T47D (cell line): ENCODE measurements around the gene TOM1L2.
A peak's percentile ranks its signal among the peaks of the same experiment; 100 is the strongest.

Experiments used
- DNase-seq, 2 experiments: peaks; one replicate each; pipeline versions ENCODE4 v3.0.0 to v3.0.0-alpha.2; 2011 to 2012; ENCODE audit warnings: low read depth in 1 of 2, low spot score in 1 of 2
- JUND ChIP-seq: IDR thresholded peaks from 2 replicates; pipeline ENCODE4 v1.6.1; 2012; ENCODE audit warnings: low read depth
- in situ Hi-C: cut with HindIII; loops from 2 replicates; pipeline ENCODE4 v1.10.0; 2016; ENCODE audit warnings: low sequenced_read_pairs, low pct_unique_long_range_greater_than_20kb

The TOM1L2 gene

GRCh38 chr17:17976931-17977570 lies 4.9 kb upstream of the TOM1L2 start:
- no peak for TF ChIP-seq JUND
- in situ Hi-C loops, result no loop called here
- DNase-seq, result no peak

GRCh38 chr17:17975436-17975835 lies 3.2 kb upstream of the TOM1L2 start:
- in situ Hi-C loops, result no loop called here
- DNase-seq, result no peak

GRCh38 chr17:17972952-17973254 lies 703 bp upstream of the TOM1L2 start:
- in situ Hi-C loops, result no loop called here
- no peak for TF ChIP-seq JUND
- no peak for DNase-seq

More at GRCh38 chr17:17975436-17975835, 3.2 kb upstream of the TOM1L2 start:
- TF ChIP-seq JUND, result no peak

- in situ Hi-C loops, result no loop called here
- peak in 1 of 2 experiments; percentile 24 for DNase-seq
- TF ChIP-seq JUND, result no peak
These were observed 622 bp downstream of the TOM1L2 start for GRCh38 chr17:17971431-17972125.

GRCh38 chr17:17970699-17971430 lies 1.3 kb downstream of the TOM1L2 start:
- peak; percentile 25 to 88 for DNase-seq
- in situ Hi-C loops, result no loop called here
- no peak for TF ChIP-seq JUND

GRCh38 chr17:17966399-17966798 lies 5.8 kb downstream of the TOM1L2 start:
- DNase-seq, result no peak
- no peak for TF ChIP-seq JUND
- in situ Hi-C loops, result no loop called here

- in situ Hi-C loops, result no loop called here
- no peak for DNase-seq
- no peak for TF ChIP-seq JUND
These were observed 7.0 kb downstream of the TOM1L2 start for GRCh38 chr17:17965152-17965721.

- TF ChIP-seq JUND, result no peak
- in situ Hi-C loops, result no loop called here
- DNase-seq, result no peak
These were observed 7.5 kb downstream of the TOM1L2 start for GRCh38 chr17:17964710-17965109.

- TF ChIP-seq JUND, result no peak
- DNase-seq, result peak in 1 of 2 experiments; percentile 35
- in situ Hi-C loops, result no loop called here
These were observed 8.3 kb downstream of the TOM1L2 start for GRCh38 chr17:17963694-17964436.

GRCh38 chr17:17963066-17963465 lies 9.1 kb downstream of the TOM1L2 start:
- TF ChIP-seq JUND, result no peak
- no peak for DNase-seq
- in situ Hi-C loops, result no loop called here

- no peak for TF ChIP-seq JUND
- DNase-seq, result no peak
- in situ Hi-C loops, result no loop called here
These were observed 11.6 kb downstream of the TOM1L2 start for GRCh38 chr17:17960500-17961030.
